Measurements from ENCODE around the gene FHIT.

The FHIT gene

GRCh38 chr3:60147249-60147950, 1103.9 kb downstream of the FHIT start:
- no peak for DNase-seq (ENCODE audit: low read depth in 3 of 3, low spot score in 1 of 3)

- no peak for DNase-seq (ENCODE audit: low read depth in 3 of 3, low spot score in 1 of 3)
Observed at GRCh38 chr3:60146121-60146520, 1105.1 kb downstream of the FHIT start.

GRCh38 chr3:60144071-60144470, 1107.2 kb downstream of the FHIT start:
- DNase-seq (ENCODE audit: low read depth in 3 of 3, low spot score in 1 of 3), result no peak

GRCh38 chr3:60142009-60142408, 1109.2 kb downstream of the FHIT start:
- DNase-seq (ENCODE audit: low read depth in 3 of 3, low spot score in 1 of 3), result no peak

GRCh38 chr3:60140160-60140559, 1111.1 kb downstream of the FHIT start:
- DNase-seq (ENCODE audit: low read depth in 3 of 3, low spot score in 1 of 3), result no peak

GRCh38 chr3:60136601-60137000, 1114.7 kb downstream of the FHIT start:
- no peak for DNase-seq (ENCODE audit: low read depth in 3 of 3, low spot score in 1 of 3)

- no peak for DNase-seq (ENCODE audit: low read depth in 3 of 3, low spot score in 1 of 3)
Observed at GRCh38 chr3:60135474-60135873, 1115.8 kb downstream of the FHIT start.

GRCh38 chr3:60133269-60134162, 1117.7 kb downstream of the FHIT start:
- no peak for DNase-seq (ENCODE audit: low read depth in 3 of 3, low spot score in 1 of 3)

GRCh38 chr3:60131618-60132017, 1119.6 kb downstream of the FHIT start:
- no peak for DNase-seq (ENCODE audit: low read depth in 3 of 3, low spot score in 1 of 3)

- DNase-seq (ENCODE audit: low read depth in 3 of 3, low spot score in 1 of 3), result no peak
Observed at GRCh38 chr3:60126511-60127304, 1124.5 kb downstream of the FHIT start.

- DNase-seq (ENCODE audit: low read depth in 3 of 3, low spot score in 1 of 3), result no peak
Observed at GRCh38 chr3:60125686-60126085, 1125.6 kb downstream of the FHIT start.

- no peak for DNase-seq (ENCODE audit: low read depth in 3 of 3, low spot score in 1 of 3)
Observed at GRCh38 chr3:60120245-60120644, 1131.0 kb downstream of the FHIT start.

GRCh38 chr3:60114191-60114590, 1137.1 kb downstream of the FHIT start:
- no peak for DNase-seq (ENCODE audit: low read depth in 3 of 3, low spot score in 1 of 3)

GRCh38 chr3:60107275-60107674, 1144.0 kb downstream of the FHIT start:
- DNase-seq (ENCODE audit: low read depth in 3 of 3, low spot score in 1 of 3), result no peak

GRCh38 chr3:60102154-60102553, 1149.1 kb downstream of the FHIT start:
- no peak for DNase-seq (ENCODE audit: low read depth in 3 of 3, low spot score in 1 of 3)

- DNase-seq (ENCODE audit: low read depth in 3 of 3, low spot score in 1 of 3), result no peak
Observed at GRCh38 chr3:60101621-60102020, 1149.6 kb downstream of the FHIT start.

- DNase-seq (ENCODE audit: low read depth in 3 of 3, low spot score in 1 of 3), result no peak
Observed at GRCh38 chr3:60096403-60096802, 1154.8 kb downstream of the FHIT start.

GRCh38 chr3:60095930-60096329, 1155.3 kb downstream of the FHIT start:
- no peak for DNase-seq (ENCODE audit: low read depth in 3 of 3, low spot score in 1 of 3)

GRCh38 chr3:60095516-60095915, 1155.7 kb downstream of the FHIT start:
- no peak for DNase-seq (ENCODE audit: low read depth in 3 of 3, low spot score in 1 of 3)

- no peak for DNase-seq (ENCODE audit: low read depth in 3 of 3, low spot score in 1 of 3)
Observed at GRCh38 chr3:60094392-60094947, 1156.8 kb downstream of the FHIT start.

GRCh38 chr3:60090548-60090947, 1160.7 kb downstream of the FHIT start:
- no peak for DNase-seq (ENCODE audit: low read depth in 3 of 3, low spot score in 1 of 3)
